ENCODE measurements around the gene SOD1.

The SOD1 gene

GRCh38 chr21:31678478-31678877 is 19.0 kb downstream of the SOD1 start:
- no peak for FAIRE-seq
- DNase-seq (ENCODE audit: low spot score) = no peak

- DNase-seq (ENCODE audit: low spot score) (no peak), FAIRE-seq (no peak)
Observed at GRCh38 chr21:31682620-31683019, 23.1 kb downstream of the SOD1 start.

GRCh38 chr21:31683029-31683428 is 23.5 kb downstream of the SOD1 start:
- peak; percentile 82 for FAIRE-seq
- no peak for DNase-seq (ENCODE audit: low spot score)

- FAIRE-seq (peak; percentile 20), DNase-seq (ENCODE audit: low spot score) (no peak)
Observed at GRCh38 chr21:31684918-31685317, 25.4 kb downstream of the SOD1 start.

- no peak for FAIRE-seq
- DNase-seq (ENCODE audit: low spot score) = no peak
Observed at GRCh38 chr21:31686272-31686915, 26.9 kb downstream of the SOD1 start.

GRCh38 chr21:31687108-31687507 is 27.6 kb downstream of the SOD1 start:
- FAIRE-seq = no peak
- no peak for DNase-seq (ENCODE audit: low spot score)

- FAIRE-seq = no peak
- DNase-seq (ENCODE audit: low spot score) = no peak
Observed at GRCh38 chr21:31688603-31689368, 29.3 kb downstream of the SOD1 start.

GRCh38 chr21:31693222-31693621 is 33.7 kb downstream of the SOD1 start:
- DNase-seq (ENCODE audit: low spot score) (no peak), FAIRE-seq (no peak)

GRCh38 chr21:31696424-31696823 is 36.9 kb downstream of the SOD1 start:
- FAIRE-seq (no peak), DNase-seq (ENCODE audit: low spot score) (no peak)

- FAIRE-seq (no peak), DNase-seq (ENCODE audit: low spot score) (no peak)
Observed at GRCh38 chr21:31698461-31698860, 39.0 kb downstream of the SOD1 start.

- DNase-seq (ENCODE audit: low spot score) = no peak
- no peak for FAIRE-seq
Observed at GRCh38 chr21:31700040-31700439, 40.5 kb downstream of the SOD1 start.

- FAIRE-seq (no peak), DNase-seq (ENCODE audit: low spot score) (no peak)
Observed at GRCh38 chr21:31706562-31706961, 47.1 kb downstream of the SOD1 start.

GRCh38 chr21:31707499-31707898 is 48.0 kb downstream of the SOD1 start:
- FAIRE-seq (no peak), DNase-seq (ENCODE audit: low spot score) (no peak)

GRCh38 chr21:31708541-31708940 is 49.0 kb downstream of the SOD1 start:
- FAIRE-seq (no peak), DNase-seq (ENCODE audit: low spot score) (no peak)

GRCh38 chr21:31710586-31710985 is 51.1 kb downstream of the SOD1 start:
- DNase-seq (ENCODE audit: low spot score) (no peak), FAIRE-seq (no peak)

- FAIRE-seq (no peak), DNase-seq (ENCODE audit: low spot score) (no peak)
Observed at GRCh38 chr21:31711326-31711725, 51.8 kb downstream of the SOD1 start.

GRCh38 chr21:31711745-31712285 is 52.3 kb downstream of the SOD1 start:
- FAIRE-seq (no peak), DNase-seq (ENCODE audit: low spot score) (no peak)

GRCh38 chr21:31713115-31713514 is 53.6 kb downstream of the SOD1 start:
- DNase-seq (ENCODE audit: low spot score) (no peak), FAIRE-seq (no peak)

- FAIRE-seq = no peak
- no peak for DNase-seq (ENCODE audit: low spot score)
Observed at GRCh38 chr21:31713973-31714740, 54.7 kb downstream of the SOD1 start.

- FAIRE-seq (no peak), DNase-seq (ENCODE audit: low spot score) (no peak)
Observed at GRCh38 chr21:31714741-31715365, 55.4 kb downstream of the SOD1 start.

- no peak for FAIRE-seq
Observed at GRCh38 chr21:31716106-31716505, 56.6 kb downstream of the SOD1 start.

More at GRCh38 chr21:31716106-31716505, 56.6 kb downstream of the SOD1 start:
- no peak for DNase-seq (ENCODE audit: low spot score)
